ENCODE data around the gene GFOD2.

GFOD2 gene

DNA sequence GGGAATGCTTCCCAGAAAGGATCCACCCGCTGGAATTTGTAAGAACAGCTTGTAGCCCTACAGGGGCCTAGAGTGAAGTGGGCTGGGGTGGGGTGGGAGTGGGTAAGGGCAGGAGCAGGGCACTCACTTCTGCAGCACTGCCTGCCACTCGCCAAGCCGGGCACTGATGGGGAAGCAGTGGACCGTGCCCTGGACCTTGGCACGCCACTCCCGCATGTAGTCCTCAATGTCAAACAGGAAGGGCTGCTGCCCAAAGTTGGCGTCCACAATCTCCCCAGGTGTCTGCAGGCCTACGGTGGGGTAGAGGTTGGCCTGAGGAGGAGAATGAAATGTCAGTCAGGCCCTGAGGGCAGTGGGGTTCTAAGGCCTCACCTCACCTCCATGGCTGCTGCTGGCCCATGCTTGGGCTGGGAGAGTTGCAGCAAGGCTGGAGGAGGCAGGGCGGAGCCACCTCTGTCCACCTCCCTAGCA, 15.7 kb upstream of the GFOD2 start:
- H3K4me3 ChIP-seq (ENCODE audit: low read length): no peak overlapping the region
- TF ChIP-seq, protein P1, sequence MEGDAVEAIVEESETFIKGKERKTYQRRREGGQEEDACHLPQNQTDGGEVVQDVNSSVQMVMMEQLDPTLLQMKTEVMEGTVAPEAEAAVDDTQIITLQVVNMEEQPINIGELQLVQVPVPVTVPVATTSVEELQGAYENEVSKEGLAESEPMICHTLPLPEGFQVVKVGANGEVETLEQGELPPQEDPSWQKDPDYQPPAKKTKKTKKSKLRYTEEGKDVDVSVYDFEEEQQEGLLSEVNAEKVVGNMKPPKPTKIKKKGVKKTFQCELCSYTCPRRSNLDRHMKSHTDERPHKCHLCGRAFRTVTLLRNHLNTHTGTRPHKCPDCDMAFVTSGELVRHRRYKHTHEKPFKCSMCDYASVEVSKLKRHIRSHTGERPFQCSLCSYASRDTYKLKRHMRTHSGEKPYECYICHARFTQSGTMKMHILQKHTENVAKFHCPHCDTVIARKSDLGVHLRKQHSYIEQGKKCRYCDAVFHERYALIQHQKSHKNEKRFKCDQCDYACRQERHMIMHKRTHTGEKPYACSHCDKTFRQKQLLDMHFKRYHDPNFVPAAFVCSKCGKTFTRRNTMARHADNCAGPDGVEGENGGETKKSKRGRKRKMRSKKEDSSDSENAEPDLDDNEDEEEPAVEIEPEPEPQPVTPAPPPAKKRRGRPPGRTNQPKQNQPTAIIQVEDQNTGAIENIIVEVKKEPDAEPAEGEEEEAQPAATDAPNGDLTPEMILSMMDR (IDR thresholded peaks at IDR 0.05; ENCODE audit: insufficient read depth, low read depth, low read length, missing control alignments): no peak
- no peak for DNase-seq (ENCODE audit: low read depth)

DNA sequence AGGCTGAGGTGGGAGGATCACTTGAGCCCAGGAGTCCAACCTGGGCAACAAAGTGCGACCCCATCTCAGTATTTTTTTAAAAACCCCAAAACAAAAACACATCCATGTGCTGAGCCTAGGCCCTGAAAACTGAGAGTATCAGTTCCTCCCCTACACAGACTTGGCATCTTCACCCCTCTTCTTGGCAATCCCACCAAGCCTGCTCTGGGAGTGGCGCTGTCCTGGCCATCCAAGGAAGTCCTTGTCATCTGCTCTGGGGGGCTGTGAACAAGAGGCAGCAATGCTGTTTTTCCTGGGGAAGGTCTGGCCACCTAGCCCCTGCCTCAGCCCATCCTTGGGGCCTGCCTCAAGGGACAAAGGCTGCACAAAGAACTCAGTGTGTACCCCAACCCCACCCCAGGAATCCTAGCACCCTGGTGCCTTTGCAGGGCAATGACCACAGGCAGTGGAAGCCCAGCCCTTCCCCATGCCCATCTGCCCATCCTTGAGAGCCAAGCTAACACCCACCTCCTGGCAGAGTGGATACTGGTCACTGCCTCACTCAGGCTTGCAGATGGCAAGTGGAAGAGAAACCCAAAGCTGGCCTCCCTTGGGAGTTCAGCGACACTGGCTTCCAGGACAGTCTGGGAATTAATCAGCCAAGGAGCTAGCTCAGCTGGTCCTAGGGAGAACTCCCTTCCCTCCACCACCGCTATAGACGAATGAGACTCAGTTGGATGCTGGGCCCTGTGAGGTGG, 14.8 kb upstream of the GFOD2 start:
- H3K4me3 ChIP-seq (ENCODE audit: low read length): no peak overlapping the region
- TF ChIP-seq, protein P1 (IDR thresholded peaks at IDR 0.05; ENCODE audit: insufficient read depth, low read depth, low read length, missing control alignments): no peak
- no peak for DNase-seq (ENCODE audit: low read depth)

DNA sequence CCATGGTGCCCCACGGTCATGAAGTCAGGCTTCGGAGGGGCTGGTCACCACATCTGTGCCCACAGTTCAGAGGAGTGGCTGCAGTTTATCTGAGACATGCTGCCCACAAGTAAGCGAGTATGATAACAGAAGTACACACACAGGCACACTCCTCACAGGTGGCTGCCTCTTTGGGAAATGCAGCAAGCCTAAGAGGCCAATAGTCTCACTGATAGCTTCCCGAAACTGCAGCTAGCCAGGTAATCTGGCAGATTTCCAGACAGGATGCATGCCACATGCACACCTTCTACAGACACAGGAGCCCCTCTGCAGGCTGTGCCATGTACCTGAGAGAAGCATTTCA, 12.6 kb upstream of the GFOD2 start:
- TF ChIP-seq, protein P1 (IDR thresholded peaks at IDR 0.05; ENCODE audit: insufficient read depth, low read depth, low read length, missing control alignments): no peak
- H3K4me3 ChIP-seq (ENCODE audit: low read length): no peak overlapping the region
- no peak for DNase-seq (ENCODE audit: low read depth)

DNA sequence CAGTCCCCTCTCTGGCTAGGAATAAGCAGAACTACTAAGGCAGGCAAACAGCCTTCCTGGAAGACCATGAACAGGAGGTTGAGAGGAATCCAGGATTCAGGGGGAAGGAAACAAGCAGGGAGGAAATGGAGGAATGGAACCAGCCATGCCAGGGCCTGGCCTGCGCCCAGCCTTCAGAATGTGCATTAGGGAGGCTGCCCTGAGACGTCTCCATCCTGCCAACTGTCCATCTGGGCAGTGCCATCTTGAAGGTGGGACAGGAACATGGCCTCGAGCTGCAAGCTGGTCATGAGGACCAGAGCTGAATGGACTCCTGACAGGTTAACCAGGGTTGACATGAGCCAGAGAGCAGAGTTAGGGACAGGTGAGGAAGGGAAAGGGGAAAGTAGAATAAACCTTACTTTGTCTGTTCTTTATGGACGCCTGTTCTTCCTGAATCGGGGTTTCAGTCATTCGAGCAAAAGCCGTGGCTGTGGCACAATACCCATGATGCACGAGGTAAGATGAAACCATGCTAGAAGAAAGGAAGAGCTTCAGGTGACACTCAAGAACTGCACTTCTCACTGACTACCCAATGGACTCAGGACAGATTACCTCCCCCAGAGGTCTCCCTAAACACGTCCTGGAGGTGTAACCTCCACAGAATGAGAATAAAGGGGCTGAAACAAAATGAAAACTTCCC, 12.1 kb upstream of the GFOD2 start:
- TF ChIP-seq, protein P1 (IDR thresholded peaks at IDR 0.05; ENCODE audit: insufficient read depth, low read depth, low read length, missing control alignments): no peak
- no peak overlapping the region for H3K4me3 ChIP-seq (ENCODE audit: low read length)
- DNase-seq (ENCODE audit: low read depth): no peak

DNA sequence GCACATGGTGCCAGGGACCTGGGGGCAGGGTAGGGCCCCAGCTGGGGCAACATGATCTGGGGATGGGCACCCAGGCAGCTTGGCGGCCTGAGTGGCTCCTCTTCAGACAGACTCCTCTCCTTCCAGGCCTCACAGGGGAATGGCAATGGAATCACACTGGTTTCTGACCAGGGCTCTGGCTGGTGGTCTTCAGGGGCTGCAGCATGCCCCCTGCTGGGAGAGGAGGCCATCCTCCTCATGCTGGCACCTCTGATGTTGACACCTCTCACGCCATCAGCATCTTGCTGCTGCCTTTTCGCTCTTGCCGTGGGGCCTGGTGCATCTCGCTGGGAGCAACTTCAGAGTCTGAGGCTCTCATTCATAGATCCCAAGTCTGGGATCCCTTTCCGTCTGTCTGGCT, 11.2 kb upstream of the GFOD2 start:
- H3K4me3 ChIP-seq (ENCODE audit: low read length): no peak overlapping the region
- TF ChIP-seq, protein P1 (IDR thresholded peaks at IDR 0.05; ENCODE audit: insufficient read depth, low read depth, low read length, missing control alignments): no peak
- no peak for DNase-seq (ENCODE audit: low read depth)

DNA sequence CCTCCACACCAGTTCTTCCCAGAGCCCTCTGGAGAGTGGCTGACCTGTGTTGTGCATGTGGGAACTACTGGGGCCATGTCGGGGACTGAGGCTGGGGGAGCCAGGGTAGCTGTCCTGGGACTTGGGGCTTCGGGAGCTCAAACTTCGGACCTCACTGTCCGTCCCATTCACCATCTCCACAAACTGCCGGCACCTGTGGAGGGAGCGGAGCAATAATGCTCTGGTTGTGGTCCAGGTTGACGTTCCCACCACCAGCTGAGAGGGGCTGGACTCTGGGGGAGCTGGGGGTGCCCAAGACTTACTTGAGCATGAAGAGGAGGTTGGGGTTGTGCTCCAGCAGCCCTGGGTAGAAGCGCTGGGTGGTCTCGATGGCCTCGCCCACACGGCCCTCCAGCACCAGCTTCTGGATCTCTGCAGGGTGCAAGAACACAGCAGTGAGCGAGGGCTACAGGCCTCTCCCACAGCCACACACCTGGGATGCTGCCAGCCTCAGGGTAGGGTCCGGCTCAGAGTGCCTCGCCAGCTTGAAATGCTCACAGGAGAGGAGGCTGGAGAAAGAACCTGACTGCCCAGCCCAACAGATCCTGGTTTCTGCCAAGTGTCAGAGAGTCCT, 10.6 kb upstream of the GFOD2 start:
- TF ChIP-seq, protein P1 (IDR thresholded peaks at IDR 0.05; ENCODE audit: insufficient read depth, low read depth, low read length, missing control alignments): no peak
- no peak for DNase-seq (ENCODE audit: low read depth)
- no peak overlapping the region for H3K4me3 ChIP-seq (ENCODE audit: low read length)
